GM19035 (cell line): ENCODE measurements around the gene ZNRF4.
"Not testable (repeated sequence)": the region's sequence is repeated elsewhere in the genome, so short reads cannot be mapped to it uniquely, and the experiment has no call there.

Source experiments
- ATAC-seq: cut with Tn5 transposase; IDR thresholded peaks from one replicate; pipeline ENCODE4 v1.9.1; 2021; ENCODE audit not compliant: unreplicated experiment

ZNRF4 gene

DNA sequence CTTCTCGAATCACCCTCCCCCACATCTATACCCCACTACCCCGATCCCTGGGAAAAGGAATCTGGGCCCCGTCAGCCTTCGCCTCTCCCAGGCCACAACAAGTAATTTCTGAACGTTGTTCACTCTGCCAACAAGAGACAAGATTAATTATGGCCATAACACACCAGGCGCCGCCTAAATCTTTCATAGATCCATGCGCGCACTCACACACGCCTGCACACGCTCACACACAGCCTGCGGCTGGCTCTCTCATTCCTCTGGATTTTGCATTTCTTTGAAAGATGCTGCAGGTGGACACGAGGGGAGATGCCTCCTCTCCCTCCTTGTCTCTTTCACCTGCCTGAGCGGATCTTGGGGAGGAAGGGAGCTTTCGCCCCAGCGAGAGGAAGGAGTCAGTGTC lies 17.1 kb downstream of the ZNRF4 start:
- ATAC-seq = no peak

GRCh38 chr19:5473646-5474045 lies 18.4 kb downstream of the ZNRF4 start:
- no peak for ATAC-seq

GRCh38 chr19:5477451-5478215 lies 22.4 kb downstream of the ZNRF4 start:
- no peak for ATAC-seq

DNA sequence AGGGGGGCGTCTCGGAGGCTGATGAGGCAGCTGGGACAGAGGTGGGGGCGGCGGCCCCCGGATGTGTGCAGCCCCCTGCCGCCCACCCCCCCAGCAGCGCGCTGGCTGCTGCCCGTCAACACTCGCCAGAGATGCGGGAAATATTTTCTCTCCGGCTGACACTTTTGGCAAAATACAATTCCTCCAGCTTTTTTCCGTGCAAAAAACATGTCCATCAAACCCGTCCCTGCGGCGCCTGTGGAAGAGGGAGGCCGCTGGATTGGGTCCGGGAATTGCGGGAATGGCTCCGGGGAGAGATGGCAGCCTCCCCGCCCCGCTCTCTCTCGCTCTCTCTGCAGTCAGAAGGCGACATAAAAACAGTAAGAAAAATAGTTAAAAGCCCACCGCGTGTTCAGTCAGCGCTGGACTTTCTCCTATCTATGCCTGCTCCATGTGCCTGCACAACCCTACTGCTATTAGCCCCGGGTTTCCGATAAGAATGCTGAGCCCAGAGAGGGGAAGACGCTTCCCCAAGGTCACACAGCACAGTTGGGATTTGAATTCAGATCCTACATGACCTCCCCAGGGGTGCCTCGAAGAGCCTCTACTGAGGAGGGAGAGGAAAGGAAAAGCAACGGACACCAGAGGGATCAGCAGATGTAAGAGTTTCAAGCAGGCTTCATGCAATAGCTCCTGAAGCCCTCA lies 23.2 kb downstream of the ZNRF4 start:
- ATAC-seq = no peak

- no peak for ATAC-seq
Observed at GRCh38 chr19:5478925-5479588, 23.8 kb downstream of the ZNRF4 start.

- ATAC-seq = no peak
Observed at GRCh38 chr19:5479958-5480357, 24.7 kb downstream of the ZNRF4 start.

DNA sequence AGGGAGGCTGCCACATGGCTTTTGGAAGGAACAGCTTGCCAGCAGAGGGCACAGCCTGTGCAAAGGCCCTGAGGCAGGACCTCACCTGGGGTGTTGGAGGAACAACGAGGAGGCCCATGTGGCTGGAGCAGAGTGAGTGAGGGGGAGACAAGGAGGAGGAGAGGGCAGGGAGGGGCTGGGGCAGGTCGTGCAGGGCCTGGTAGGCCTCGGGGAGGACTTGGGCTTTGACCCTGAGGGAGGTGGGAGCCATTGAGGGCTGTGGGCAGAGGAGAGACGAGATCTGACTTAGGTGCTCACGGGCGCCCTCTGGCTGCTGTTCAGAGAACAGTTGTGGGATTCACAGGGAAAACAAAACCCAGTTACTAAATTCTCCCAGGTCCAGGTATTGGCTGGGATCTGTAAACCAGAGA lies 25.2 kb downstream of the ZNRF4 start:
- ATAC-seq = no peak

- no peak for ATAC-seq
Observed at GRCh38 chr19:5481957-5482356, 26.7 kb downstream of the ZNRF4 start.

DNA sequence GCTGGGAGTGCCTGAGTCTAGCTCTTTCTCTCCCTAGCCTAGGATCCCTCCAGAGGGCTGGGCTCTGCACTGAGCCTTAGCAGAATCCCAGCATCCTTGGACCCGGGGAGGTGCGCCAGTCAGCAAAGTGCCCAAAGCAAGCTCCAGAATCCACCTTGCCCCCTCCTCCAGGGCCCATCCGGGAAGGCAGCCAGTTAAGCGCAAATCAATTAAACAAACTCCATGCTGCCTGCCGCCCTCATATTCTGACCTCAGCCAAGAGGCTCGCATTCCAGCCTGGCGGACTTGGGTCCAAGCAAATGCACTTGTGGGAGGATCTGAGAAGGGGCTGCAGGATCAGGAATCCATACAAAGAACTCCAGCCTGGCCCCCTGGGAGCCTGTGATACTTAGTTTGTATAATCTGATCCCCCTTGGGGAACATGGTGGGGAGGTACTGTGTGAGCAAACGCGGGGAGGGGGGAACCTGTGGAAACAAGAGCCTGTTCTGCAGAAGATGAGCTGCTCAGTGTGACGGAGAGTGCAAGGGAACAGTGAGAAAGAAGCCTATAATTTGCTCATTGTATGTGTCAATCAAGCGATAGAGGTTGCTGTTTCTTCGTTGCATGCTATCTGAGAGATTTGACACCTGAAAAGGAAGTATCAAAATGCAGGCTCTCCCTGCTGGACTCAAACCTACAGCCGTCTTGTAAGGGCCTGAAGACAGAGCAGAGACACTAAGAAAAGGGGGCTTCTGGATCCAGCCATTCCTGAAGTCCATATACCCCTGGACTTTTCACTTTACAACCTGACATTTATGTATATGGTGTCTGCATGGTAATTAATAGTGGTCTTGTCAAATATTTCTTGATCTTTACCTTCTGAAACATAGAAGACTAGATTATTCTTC lies 29.4 kb downstream of the ZNRF4 start:
- ATAC-seq = no peak

DNA sequence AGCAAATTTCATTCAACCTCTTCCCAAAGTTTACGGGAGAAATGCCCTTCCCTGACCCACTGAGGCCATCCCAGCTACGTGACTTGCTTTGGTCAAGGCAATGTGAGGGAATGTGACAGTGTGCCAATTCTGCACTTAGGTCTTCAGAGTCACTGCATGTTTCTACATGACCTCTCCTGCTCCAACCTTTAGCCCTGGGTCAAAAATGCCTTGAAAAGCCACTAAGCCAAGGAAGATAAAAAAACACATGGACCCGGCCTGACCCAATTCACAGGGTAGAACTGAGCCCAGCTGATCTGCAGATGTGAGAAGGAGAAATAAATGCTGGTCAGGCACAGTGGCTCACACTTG lies 30.0 kb downstream of the ZNRF4 start:
- ATAC-seq = no peak

- ATAC-seq = not testable (repeated sequence)
Observed at GRCh38 chr19:5485658-5486057, 30.4 kb downstream of the ZNRF4 start.

- no peak for ATAC-seq
Observed at GRCh38 chr19:5487222-5487621, 32.0 kb downstream of the ZNRF4 start.

DNA sequence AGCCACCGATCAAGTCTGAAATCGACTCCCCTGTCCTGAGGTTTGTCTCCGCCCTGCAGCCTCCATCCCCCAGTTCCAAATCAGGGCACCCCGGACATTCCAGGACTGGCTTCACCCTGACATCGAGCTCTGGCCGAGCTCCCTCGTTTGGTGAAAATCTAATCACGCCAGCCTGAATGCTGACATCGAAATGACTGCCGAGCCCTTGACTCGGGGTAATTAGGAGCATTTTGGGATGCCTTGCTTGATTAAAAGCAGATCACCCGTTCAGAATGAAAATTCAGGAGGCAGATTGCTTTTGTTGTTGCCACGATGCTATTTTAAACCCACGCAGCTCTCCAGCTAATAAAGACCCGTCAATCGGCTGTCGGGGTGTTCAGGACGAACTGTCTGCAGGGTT lies 34.3 kb downstream of the ZNRF4 start:
- no peak for ATAC-seq

DNA sequence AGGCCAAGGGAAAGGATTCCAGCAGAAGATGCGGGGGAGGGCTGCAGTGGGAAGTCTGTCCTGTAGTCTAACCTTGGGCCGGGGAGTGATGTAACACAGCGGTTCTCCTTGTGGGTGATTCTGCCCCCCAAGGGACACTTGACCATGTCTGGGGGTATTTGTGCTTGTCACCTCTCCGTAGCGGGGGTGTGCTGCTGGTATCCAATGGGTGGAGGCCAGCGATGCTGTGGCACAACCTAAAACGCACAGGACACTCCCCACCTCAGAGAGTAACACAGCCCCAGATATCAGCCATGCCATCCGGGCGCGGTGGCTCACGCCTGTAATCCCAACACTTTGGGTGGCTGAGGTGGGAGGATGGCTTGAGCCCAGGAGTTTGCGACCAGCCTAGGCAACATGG lies 36.3 kb downstream of the ZNRF4 start:
- no peak for ATAC-seq

DNA sequence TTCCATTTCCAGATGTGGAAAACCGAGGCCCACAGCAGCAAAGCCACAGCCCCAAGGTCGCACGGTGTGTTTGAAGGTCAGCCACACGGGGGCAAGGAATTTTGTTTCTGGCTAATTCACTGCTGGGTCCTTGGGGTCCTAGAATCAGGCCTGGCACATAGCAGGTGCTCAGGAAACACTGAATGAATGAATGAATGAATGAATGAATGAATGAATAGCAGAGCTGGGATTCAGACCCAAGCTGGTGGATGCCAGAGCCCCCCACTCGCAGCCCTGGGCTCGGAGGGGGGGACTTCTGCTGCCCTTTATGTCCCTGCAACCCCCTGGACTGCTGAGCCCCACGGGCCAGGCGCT lies 37.0 kb downstream of the ZNRF4 start:
- no peak for ATAC-seq

GRCh38 chr19:5492635-5493409 lies 37.6 kb downstream of the ZNRF4 start:
- ATAC-seq = no peak

GRCh38 chr19:5494773-5495172 lies 39.6 kb downstream of the ZNRF4 start:
- ATAC-seq = no peak

- ATAC-seq = no peak
Observed at GRCh38 chr19:5495792-5496191, 40.6 kb downstream of the ZNRF4 start.

GRCh38 chr19:5497297-5497696 lies 42.1 kb downstream of the ZNRF4 start:
- no peak for ATAC-seq

DNA sequence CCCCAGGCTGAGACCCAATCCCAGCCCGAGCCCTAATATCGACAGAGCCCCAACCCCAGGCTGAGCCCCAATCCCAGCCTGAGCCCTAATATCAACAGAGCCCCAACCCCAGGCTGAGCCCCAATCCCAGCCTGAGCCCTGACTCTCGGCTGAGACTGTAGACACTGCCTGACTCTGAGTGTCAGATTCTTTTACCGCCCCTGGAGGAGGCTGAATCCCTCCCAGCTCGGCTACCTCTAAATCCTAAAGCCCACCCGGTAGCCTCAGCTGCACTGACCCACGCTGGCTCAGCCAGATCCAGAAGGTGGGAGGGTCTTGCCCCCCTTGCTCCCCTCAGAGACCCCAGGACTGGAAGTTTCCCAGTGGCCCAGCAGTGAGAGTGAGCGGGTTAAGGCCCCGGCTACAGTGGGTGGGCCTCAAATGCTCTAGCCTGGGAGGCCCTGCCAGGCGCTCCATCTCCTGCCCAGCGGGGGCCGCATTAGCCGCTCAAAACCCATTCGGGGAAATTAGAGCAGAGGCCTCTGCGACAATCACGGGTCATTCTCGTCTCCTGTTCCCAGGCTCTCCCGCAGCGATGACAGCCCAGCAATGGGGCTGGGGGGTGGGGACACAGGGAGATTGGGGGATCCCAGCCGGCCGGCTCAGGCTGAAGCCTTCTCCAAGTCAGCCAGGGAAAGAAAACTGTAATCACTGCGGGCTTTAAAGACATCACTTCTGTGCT lies 43.8 kb downstream of the ZNRF4 start:
- ATAC-seq = no peak
